MM.1S (cell line): Measurements from ENCODE around the gene ADCY3.

Experiments used
- DNase-seq: peaks from one replicate; pipeline ENCODE4 v3.0.0-alpha.2; 2015
- H2AFZ ChIP-seq: fragments of 300-600 bp; sonication (generic); 2 replicates; pipeline ENCODE4 v1.6.0; 2016; ENCODE audit warnings: antibody characterized with exemption, low read length
- H3F3A ChIP-seq: fragments of 300-600 bp; sonication (generic); 2 replicates; pipeline ENCODE4 v1.6.1; 2016; ENCODE audit warnings: mild to moderate bottlenecking, antibody characterized with exemption, low read length, moderate library complexity, mixed read lengths; ENCODE audit not compliant: insufficient read depth
- H3K27ac ChIP-seq: fragments of 300-600 bp; sonication (generic); 2 replicates; pipeline ENCODE4 v1.5.1; 2016; ENCODE audit warnings: mild to moderate bottlenecking, low read length
- H3K27me3 ChIP-seq: fragments of 300-600 bp; sonication (generic); replicated peaks from 2 replicates; pipeline ENCODE4 v1.6.0; 2016; ENCODE audit warnings: low read length; ENCODE audit not compliant: insufficient read depth
- H3K36me3 ChIP-seq: fragments of 300-600 bp; sonication (generic); replicated peaks from 2 replicates; pipeline ENCODE4 v1.6.1; 2016; ENCODE audit warnings: mild to moderate bottlenecking, low read length, mixed read lengths; ENCODE audit not compliant: insufficient read depth
- H3K4me1 ChIP-seq: fragments of 300-600 bp; sonication (generic); 2 replicates; pipeline ENCODE4 v1.6.1; 2016; ENCODE audit warnings: low read length, mixed read lengths
- H3K4me2 ChIP-seq: fragments of 300-600 bp; sonication (generic); 2 replicates; pipeline ENCODE4 v1.6.0; 2016; ENCODE audit warnings: low read depth, low read length
- H3K4me3 ChIP-seq: fragments of 300-600 bp; sonication (generic); 2 replicates; pipeline ENCODE4 v1.5.1; 2016; ENCODE audit warnings: low read length, mixed read lengths
- H3K79me2 ChIP-seq: fragments of 300-600 bp; sonication (generic); 2 replicates; pipeline ENCODE4 v1.6.1; 2016; ENCODE audit warnings: mixed run types, low read length, mixed read lengths
- H3K9ac ChIP-seq: fragments of 300-600 bp; sonication (generic); 2 replicates; pipeline ENCODE4 v1.6.1; 2016; ENCODE audit warnings: low read length, mixed read lengths
- H3K9me2 ChIP-seq: fragments of 300-600 bp; sonication (generic); replicated peaks from 2 replicates; pipeline ENCODE4 v1.6.1; 2016; ENCODE audit warnings: mild to moderate bottlenecking, low read length, mixed read lengths; ENCODE audit not compliant: insufficient read depth
- H3K9me3 ChIP-seq: fragments of 300-600 bp; sonication (generic); replicated peaks from 2 replicates; pipeline ENCODE4 v1.6.1; 2016; ENCODE audit warnings: mild to moderate bottlenecking, low read length, mixed read lengths; ENCODE audit not compliant: insufficient read depth
- H4K20me1 ChIP-seq: fragments of 300-600 bp; sonication (generic); 2 replicates; pipeline ENCODE4 v1.6.1; 2016; ENCODE audit warnings: mild to moderate bottlenecking, low read length, moderate library complexity, mixed read lengths; ENCODE audit not compliant: insufficient read depth
- EZH2 ChIP-seq: fragments of 300-600 bp; sonication (generic); optimal IDR thresholded peaks from 2 replicates; pipeline ENCODE3; 2017; ENCODE audit warnings: low read depth, mild to moderate bottlenecking, antibody characterized with exemption, low read length, mixed read lengths
- EZH2phosphoT487 ChIP-seq: fragments of 300-600 bp; sonication (generic); IDR thresholded peaks from 2 replicates; pipeline ENCODE4 v1.6.1; 2018; ENCODE audit warnings: antibody characterized with exemption, low read length
- TF ChIP-seq, protein P1 (sequence below): fragments of 300-600 bp; sonication (generic); IDR thresholded peaks from 2 replicates; pipeline ENCODE4 v1.5.1; 2016; ENCODE audit warnings: antibody characterized with exemption, low read length, mixed read lengths

ADCY3 gene

GRCh38 chr2:24870440-24870839 is 49.6 kb downstream of the ADCY3 start:
- H3K9me2 ChIP-seq = no peaks in the 10 kb centered on the region

GRCh38 chr2:24866946-24867345 is 53.1 kb downstream of the ADCY3 start:
- Histone ChIP-seq H2AFZ (no peak overlapping the region), H3K4me1 (no peaks in the 10 kb centered on the region), H3K4me2 (no peak overlapping the region), H3K9me3 (no peaks in the 10 kb centered on the region), H3K9me2 (no peaks in the 10 kb centered on the region), H3K36me3 (peaks cover 11% of the 10 kb centered on the region; the same call in 1 of the 2 replicates), H3K27ac (no peak overlapping the region), H3K9ac (no peak overlapping the region), H3K4me3 (no peak overlapping the region), H3F3A (peaks cover 12% of the 10 kb centered on the region), H3K79me2 (peaks cover 70% of the 10 kb centered on the region), H4K20me1 (peaks cover 3% of the 10 kb centered on the region; the same call in 1 of the 2 replicates), H3K27me3 (no peaks in the 10 kb centered on the region)
- no peak for DNase-seq
- TF ChIP-seq, protein P1, sequence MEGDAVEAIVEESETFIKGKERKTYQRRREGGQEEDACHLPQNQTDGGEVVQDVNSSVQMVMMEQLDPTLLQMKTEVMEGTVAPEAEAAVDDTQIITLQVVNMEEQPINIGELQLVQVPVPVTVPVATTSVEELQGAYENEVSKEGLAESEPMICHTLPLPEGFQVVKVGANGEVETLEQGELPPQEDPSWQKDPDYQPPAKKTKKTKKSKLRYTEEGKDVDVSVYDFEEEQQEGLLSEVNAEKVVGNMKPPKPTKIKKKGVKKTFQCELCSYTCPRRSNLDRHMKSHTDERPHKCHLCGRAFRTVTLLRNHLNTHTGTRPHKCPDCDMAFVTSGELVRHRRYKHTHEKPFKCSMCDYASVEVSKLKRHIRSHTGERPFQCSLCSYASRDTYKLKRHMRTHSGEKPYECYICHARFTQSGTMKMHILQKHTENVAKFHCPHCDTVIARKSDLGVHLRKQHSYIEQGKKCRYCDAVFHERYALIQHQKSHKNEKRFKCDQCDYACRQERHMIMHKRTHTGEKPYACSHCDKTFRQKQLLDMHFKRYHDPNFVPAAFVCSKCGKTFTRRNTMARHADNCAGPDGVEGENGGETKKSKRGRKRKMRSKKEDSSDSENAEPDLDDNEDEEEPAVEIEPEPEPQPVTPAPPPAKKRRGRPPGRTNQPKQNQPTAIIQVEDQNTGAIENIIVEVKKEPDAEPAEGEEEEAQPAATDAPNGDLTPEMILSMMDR = no peak
- TF ChIP-seq EZH2 = no peak

More at GRCh38 chr2:24870440-24870839, 49.6 kb downstream of the ADCY3 start:
- H2AFZ ChIP-seq = no peak overlapping the region
- no peaks in the 10 kb centered on the region for H3K27me3 ChIP-seq
- peaks cover 7% of the 10 kb centered on the region; the same call in 1 of the 2 replicates for H3K36me3 ChIP-seq
- TF ChIP-seq, protein P1 = no peak
- no peak for TF ChIP-seq EZH2
- no peaks in the 10 kb centered on the region for H4K20me1 ChIP-seq
- no peaks in the 10 kb centered on the region for H3K9me3 ChIP-seq
- H3K4me1 ChIP-seq = no peaks in the 10 kb centered on the region
- H3K27ac ChIP-seq = no peak overlapping the region
- H3K79me2 ChIP-seq = peaks cover 71% of the 10 kb centered on the region
- no peak for DNase-seq
- no peak overlapping the region for H3K4me2 ChIP-seq
- H3K4me3 ChIP-seq = no peak overlapping the region
- H3F3A ChIP-seq = peaks cover 12% of the 10 kb centered on the region
- H3K9ac ChIP-seq = no peak overlapping the region

- Histone ChIP-seq H3K9me2 (no peaks in the 10 kb centered on the region), H3K4me2 (no peak overlapping the region), H2AFZ (no peak overlapping the region), H3K9me3 (no peaks in the 10 kb centered on the region), H3K36me3 (peaks cover 11% of the 10 kb centered on the region; the same call in 1 of the 2 replicates), H3K4me3 (no peak overlapping the region), H3K79me2 (peaks cover 85% of the 10 kb centered on the region), H3K27ac (no peak overlapping the region), H3K27me3 (no peaks in the 10 kb centered on the region), H4K20me1 (peaks cover 3% of the 10 kb centered on the region; the same call in 1 of the 2 replicates), H3K4me1 (no peaks in the 10 kb centered on the region), H3K9ac (no peak overlapping the region), H3F3A (peaks cover 12% of the 10 kb centered on the region)
- DNase-seq = no peak
- TF ChIP-seq EZH2phosphoT487 (no peak), EZH2 (no peak)
- TF ChIP-seq, protein P1 = no peak
These were observed 56.4 kb downstream of the ADCY3 start for GRCh38 chr2:24863641-24864040.
